HG03060 (cell line): ENCODE data around the gene BSX.

ENCODE experiments used
- ATAC-seq: cut with Tn5 transposase; IDR thresholded peaks from one replicate; pipeline ENCODE4 v1.9.1; 2021; ENCODE audit warnings: low read depth, moderate number of reproducible peaks; ENCODE audit not compliant: unreplicated experiment

The BSX gene

DNA sequence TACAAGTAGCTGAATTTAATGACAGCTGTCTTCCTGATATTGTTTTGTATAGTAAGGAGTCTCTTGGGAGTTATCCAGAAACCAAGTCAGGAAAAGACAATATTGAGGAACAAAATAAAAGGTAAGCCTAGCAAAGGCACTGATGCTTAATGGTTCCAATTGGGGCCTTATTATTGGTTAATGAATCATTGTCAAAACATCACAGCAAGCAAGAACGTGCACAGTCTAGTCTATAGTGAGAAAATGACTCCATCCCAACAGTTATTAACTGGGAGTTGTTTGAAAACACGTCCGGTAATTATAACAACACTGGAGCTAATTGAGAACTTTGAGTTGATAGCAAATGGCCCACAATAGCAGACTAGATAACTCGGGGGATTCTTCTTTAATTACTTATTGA lies 17.7 kb downstream of the BSX start:
- no peak for ATAC-seq

DNA sequence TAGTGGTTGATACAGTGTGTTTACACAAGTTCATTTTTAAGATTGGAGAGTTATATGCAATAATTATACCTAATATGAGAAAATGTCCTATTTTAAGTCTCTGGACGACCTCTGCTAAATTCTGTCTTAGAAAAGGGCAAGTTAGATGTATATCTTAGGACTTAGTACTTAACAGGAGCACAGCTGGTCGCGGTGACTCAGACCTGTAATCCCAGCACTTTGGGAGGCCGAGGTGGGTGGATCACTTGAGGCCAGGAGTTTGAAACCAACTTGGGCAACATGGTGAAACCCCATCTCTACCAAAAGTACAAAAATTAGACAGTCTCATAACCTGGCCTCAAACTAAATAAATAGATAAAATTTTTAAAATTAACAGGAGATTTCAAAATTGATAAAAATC lies 27.2 kb downstream of the BSX start:
- no peak for ATAC-seq

DNA sequence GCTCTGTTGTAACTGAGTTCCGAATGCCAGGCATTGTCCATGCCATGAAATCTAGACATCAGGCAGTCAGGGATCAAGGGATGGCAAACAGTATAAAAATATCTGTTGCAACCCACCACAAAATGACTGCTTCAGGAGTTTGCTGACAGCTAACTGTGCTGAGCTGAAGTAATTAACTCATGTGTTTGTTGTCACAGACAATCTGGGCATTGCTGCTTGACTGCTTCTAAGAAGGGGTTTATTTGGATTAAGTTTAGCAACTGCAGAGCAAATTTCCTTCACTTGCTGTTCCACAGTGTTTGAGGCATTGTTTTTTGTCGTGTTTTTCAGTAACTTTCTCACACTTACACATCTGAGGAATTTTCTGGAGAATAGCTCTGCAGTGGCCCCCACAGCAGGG lies 30.4 kb downstream of the BSX start:
- no peak for ATAC-seq

- ATAC-seq, result no peak
Measured at GRCh38 chr11:122938557-122938956, 43.1 kb downstream of the BSX start.

GRCh38 chr11:122937983-122938382 lies 43.7 kb downstream of the BSX start:
- no peak for ATAC-seq

- no peak for ATAC-seq
Measured at GRCh38 chr11:122933416-122933815, 48.2 kb downstream of the BSX start.

- ATAC-seq, result no peak
Measured at GRCh38 chr11:122931510-122931909, 50.1 kb downstream of the BSX start.
